Right ventricle myocardium inferior (tissue), 1 donor: ENCODE results near the gene DAZAP1. TPM values are rescaled to one million over a fixed set of nuclear protein-coding genes. Genes with fewer than 3 reads are reported as not detected.
"Not testable (repeated sequence)": the region's sequence is repeated elsewhere in the genome, so short reads cannot be mapped to it uniquely, and the experiment has no call there.

Source experiments
- ATAC-seq: fragments of 200-7000 bp; cut with Tn5 transposase; one replicate; pipeline ENCODE4 v1.9.1; 2020; ENCODE audit warnings: mild to moderate bottlenecking, moderate library complexity
- DNase-seq: peaks from one replicate; pipeline ENCODE4 v3.0.0; 2021; ENCODE audit errors: missing footprints
- intact Hi-C: fragments of 100-400 bp; cut with DNase I; formaldehyde crosslinking; loops from one replicate; pipeline ENCODE4 v1.11.0; 2022
- total RNA-seq: library from RNA; stranded (reverse); fragmentation: NEBNext Ultra II Directional; extraction: Animal tissue kit (Norgen Biotek cat#: 25700); gene quantifications from one replicate; pipeline ENCODE4 v1.2.1, GENCODE V29; 2021
- donor health status: DM: no; HTN: yes; CAD: no; lungs with severe emphysema.

Gene DAZAP1
- total RNA-seq, 1 donor from 2014 or later, result 88.4 TPM

DNA sequence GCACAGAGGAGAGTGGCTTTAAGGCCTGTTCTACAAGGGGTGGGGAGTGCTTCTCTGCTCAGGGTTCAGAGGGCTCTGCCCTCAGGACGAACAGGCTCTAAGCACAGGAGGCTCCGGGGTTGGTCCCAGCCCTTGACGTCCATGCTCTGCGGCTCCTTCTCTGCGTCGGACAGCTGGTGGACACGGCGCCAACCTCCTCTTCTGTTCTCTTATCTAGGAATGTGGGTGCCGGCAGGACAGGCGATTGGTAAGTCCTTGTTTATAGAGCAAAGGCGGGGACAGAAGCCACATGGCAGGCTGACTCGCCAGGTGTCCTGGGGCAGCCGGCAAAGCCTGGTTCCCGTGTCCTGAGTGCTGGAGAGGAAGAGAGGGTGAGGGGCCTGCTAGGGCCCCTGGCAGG is 22.4 kb downstream of the DAZAP1 start:
- intact Hi-C loops, result no loop called here
- ATAC-seq, result peak; percentile 82
- no peak for DNase-seq

- ATAC-seq, result no peak
- intact Hi-C loops, result no loop called here
These were observed 22.9 kb downstream of the DAZAP1 start for GRCh38 chr19:1430246-1430645.

DNA sequence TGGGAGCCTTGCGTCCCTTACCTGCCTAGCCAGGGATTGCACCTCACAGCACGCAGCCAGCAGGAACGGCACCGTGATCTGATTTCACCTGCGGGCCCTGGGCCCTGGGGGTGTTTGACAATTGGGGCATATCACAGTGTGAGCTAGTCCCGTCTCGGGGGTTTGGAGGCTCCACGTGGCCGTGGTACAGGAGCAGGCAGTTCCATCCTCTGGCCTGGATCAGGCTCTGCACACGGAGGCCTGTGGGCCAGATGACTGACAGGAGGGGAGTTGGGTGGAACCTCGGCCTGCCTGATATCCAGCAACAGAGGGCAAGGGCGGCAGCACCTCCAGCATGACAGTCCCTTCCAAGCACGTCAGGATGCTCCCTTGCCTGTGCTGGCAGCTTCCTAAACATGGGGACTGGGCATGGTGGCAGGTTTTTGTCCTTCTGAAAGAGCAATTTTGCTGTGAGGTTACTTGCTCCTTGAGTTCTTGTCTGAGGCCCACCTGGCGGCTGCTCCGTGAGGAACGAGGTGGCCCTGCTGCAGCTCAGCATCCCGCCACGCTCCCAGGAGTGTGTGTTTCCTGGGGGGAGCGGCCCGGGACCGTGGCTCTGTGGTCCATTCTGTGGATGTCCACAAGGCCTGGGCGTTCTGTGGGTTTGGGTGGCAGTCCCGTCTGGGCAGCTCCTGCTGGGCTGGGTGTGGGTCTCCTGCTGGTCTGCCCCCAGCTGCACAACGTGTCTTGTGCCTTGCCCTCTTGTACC is 24.5 kb downstream of the DAZAP1 start:
- DNase-seq (no peak), ATAC-seq (no peak)
- intact Hi-C loops, result no loop called here

More at GRCh38 chr19:1430246-1430645, 22.9 kb downstream of the DAZAP1 start:
- no peak for DNase-seq

- intact Hi-C loops, result no loop called here
- ATAC-seq (no peak), DNase-seq (no peak)
These were observed 25.1 kb downstream of the DAZAP1 start for GRCh38 chr19:1432507-1432887.

GRCh38 chr19:1433119-1434039 is 26.0 kb downstream of the DAZAP1 start:
- DNase-seq (no peak), ATAC-seq (no peak)
- intact Hi-C loops, result no loop called here

DNA sequence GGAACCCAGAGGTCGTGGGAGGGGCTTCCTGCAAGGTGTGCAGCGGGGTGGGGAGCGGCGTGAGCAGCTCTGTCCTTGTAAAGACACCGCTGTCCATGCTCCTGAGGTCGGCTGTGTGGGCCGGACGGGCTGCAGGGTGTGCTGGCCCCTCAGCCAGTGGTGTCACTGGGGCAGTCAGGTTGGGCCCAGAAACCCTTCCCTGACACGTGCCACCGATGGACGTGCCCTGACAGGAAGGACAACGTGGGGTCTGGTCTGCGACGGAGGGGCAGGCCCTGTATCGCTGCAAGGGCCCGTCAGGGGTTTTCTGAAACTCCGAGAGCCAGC is 26.6 kb downstream of the DAZAP1 start:
- ATAC-seq (no peak), DNase-seq (no peak)
- intact Hi-C loops, result no loop called here

GRCh38 chr19:1434577-1435060 is 27.2 kb downstream of the DAZAP1 start:
- intact Hi-C loops, result no loop called here
- ATAC-seq (no peak), DNase-seq (no peak)

DNA sequence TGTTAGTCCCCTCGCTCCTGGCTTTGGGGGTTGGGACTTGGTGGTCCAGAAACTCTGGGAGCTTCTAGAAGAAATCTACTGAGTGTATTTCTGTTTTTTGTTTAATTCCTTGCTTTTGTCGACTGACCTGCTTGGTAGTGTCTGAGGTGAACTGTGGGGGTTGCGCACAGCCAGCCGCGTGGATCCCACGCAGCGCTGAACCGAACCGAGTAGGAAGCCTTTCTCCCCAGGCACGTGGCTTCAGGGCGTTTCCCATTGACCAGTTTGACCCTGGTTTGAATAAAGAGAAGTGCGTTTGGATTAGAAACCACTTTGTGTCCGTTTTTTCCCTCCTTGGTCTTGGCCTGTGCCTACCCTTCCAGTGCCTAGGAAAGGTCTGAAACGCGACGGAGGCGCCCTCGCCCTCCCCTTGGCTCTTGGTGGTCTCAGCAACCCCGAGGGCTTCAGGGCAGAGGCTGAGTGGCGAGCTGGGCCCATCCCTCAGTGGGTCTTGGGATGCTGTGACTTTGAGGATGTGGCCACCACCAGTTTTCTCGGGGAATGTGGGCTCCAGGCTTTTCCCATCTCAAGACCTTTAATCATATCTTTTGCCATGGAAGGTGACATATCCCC is 28.1 kb downstream of the DAZAP1 start:
- DNase-seq, result no peak

GRCh38 chr19:1437609-1438008 is 30.2 kb downstream of the DAZAP1 start:
- no peak for ATAC-seq
- DNase-seq, result no peak
- intact Hi-C loops, result no loop called here

More for the DNA sequence above, 28.1 kb downstream of the DAZAP1 start:
- no peak for ATAC-seq
- intact Hi-C loops, result no loop called here

DNA sequence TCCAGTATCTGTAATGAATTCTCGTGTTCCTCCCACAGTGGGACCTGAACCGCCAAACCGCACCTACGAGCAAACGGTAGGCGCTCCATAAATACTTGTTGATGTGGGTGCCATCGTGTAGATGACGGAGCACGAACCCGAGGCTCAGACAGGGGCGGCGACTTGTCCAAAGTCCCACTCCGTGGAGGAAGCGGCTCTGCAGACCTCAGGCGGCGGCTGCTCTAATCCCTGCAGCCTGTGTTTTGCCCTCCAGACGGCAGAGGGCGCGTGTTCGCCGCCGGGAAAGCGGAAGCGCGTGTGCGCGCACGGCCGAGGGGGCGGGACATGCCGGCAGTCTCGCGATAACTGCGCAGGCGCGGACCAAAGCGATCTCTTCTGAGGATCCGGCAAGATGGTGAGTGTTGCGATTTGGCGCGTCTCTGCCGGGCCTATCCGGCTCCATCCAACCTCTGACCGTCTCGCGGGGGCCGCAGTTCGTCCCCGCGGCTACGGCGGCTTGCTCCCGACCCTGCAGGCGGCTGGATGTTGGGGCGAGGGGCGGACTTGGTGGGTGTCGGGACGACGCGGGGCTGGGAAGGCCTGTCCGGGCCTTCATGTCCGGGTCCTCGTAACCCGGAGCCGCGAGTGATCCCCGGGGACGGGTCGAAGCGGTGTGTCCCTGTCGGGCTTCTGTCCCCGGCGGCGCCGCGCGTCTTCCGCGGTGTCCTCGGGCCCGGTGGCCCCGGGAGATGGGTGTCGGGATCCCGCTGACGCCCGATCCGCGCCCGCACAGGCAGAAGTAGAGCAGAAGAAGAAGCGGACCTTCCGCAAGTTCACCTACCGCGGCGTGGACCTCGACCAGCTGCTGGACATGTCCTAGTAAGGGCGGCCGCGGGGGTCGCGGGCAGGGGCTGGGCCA is 30.9 kb downstream of the DAZAP1 start, which contains the start of gene RPS15:
RPS15 (plus strand) TSS at position 362 of the 898 bp plus-strand sequence; CDS start at position 392, 30 bp downstream.
- intact Hi-C loops, result no loop called here
- DNase-seq, result peak; percentile 98
- ATAC-seq, result peak; percentile 92

- ATAC-seq (no peak), DNase-seq (no peak)
- intact Hi-C loops, result no loop called here
These were observed 31.6 kb downstream of the DAZAP1 start for GRCh38 chr19:1438933-1439354.

GRCh38 chr19:1439525-1440417 is 32.4 kb downstream of the DAZAP1 start:
- ATAC-seq, intact Hi-C loops, DNase-seq: not testable (repeated sequence)

GRCh38 chr19:1440418-1440801 is 33.0 kb downstream of the DAZAP1 start:
- intact Hi-C loops, result no loop called here

GRCh38 chr19:1441022-1441426 is 33.6 kb downstream of the DAZAP1 start:
- intact Hi-C loops, result no loop called here
- DNase-seq, result no peak
- no peak for ATAC-seq

More at GRCh38 chr19:1440418-1440801, 33.0 kb downstream of the DAZAP1 start:
- no peak for DNase-seq
- ATAC-seq, result no peak

- DNase-seq (no peak), ATAC-seq (no peak)
- intact Hi-C loops, result no loop called here
These were observed 34.5 kb downstream of the DAZAP1 start for GRCh38 chr19:1441677-1442438.

GRCh38 chr19:1445185-1445931 is 38.0 kb downstream of the DAZAP1 start:
- intact Hi-C loops, result loop anchor here (5.0 kb wide), 2 partner anchors 33 to 67 kb away; partner anchors contain the start of gene ADAMTSL5
- ATAC-seq (peak; percentile 90), DNase-seq (peak; percentile 86)
